ENCODE data around the gene UGGT2. TPM values are rescaled to one million over a fixed set of nuclear protein-coding genes. Genes with fewer than 3 reads are reported as not detected.

UGGT2 gene
- total RNA-seq, 1 donor from 2014 or later, result 38.5 TPM

GRCh38 chr13:96041326-96042110 is 11.7 kb downstream of the UGGT2 start:
- DNase-seq (ENCODE audit: extremely low spot score, unreplicated experiment), result no peak
- H3K36me3 Mint-ChIP-seq, result peaks cover 37% of the 10 kb centered on the region
- no peaks in the 10 kb centered on the region for H3K27me3 Mint-ChIP-seq
- peak overlapping the region; percentile 9 for H3K27ac Mint-ChIP-seq
- H3K4me1 Mint-ChIP-seq (ENCODE audit: unreplicated experiment), result no peaks in the 10 kb centered on the region
- no peak overlapping the region for H3K4me3 Mint-ChIP-seq
- H3K9me3 Mint-ChIP-seq, result peaks cover 7% of the 10 kb centered on the region
- no peak for TF ChIP-seq CTCF (conservative IDR thresholded peaks at IDR 0.05)

GRCh38 chr13:96036515-96036914 is 16.7 kb downstream of the UGGT2 start:
- DNase-seq (ENCODE audit: extremely low spot score, unreplicated experiment), result no peak
- no peak overlapping the region for H3K27ac Mint-ChIP-seq
- TF ChIP-seq CTCF (conservative IDR thresholded peaks at IDR 0.05), result no peak
- H3K36me3 Mint-ChIP-seq, result peaks cover 12% of the 10 kb centered on the region
- no peaks in the 10 kb centered on the region for H3K27me3 Mint-ChIP-seq
- H3K9me3 Mint-ChIP-seq, result no peaks in the 10 kb centered on the region
- H3K4me1 Mint-ChIP-seq (ENCODE audit: unreplicated experiment), result peaks cover 6% of the 10 kb centered on the region
- H3K4me3 Mint-ChIP-seq, result no peak overlapping the region

GRCh38 chr13:96034662-96035061 is 18.5 kb downstream of the UGGT2 start:
- DNase-seq (ENCODE audit: extremely low spot score, unreplicated experiment), result no peak
- Mint-ChIP-seq H3K27ac (no peak overlapping the region), H3K36me3 (peaks cover 14% of the 10 kb centered on the region), H3K4me3 (no peak overlapping the region), H3K27me3 (no peaks in the 10 kb centered on the region), H3K9me3 (no peaks in the 10 kb centered on the region), H3K4me1 (ENCODE audit: unreplicated experiment) (peaks cover 6% of the 10 kb centered on the region)
- TF ChIP-seq CTCF (conservative IDR thresholded peaks at IDR 0.05), result no peak

GRCh38 chr13:96033220-96034015 is 19.8 kb downstream of the UGGT2 start:
- H3K4me3 Mint-ChIP-seq, result no peak overlapping the region
- no peak for TF ChIP-seq CTCF (conservative IDR thresholded peaks at IDR 0.05)
- H3K4me1 Mint-ChIP-seq (ENCODE audit: unreplicated experiment), result peaks cover 6% of the 10 kb centered on the region
- no peaks in the 10 kb centered on the region for H3K27me3 Mint-ChIP-seq
- no peaks in the 10 kb centered on the region for H3K9me3 Mint-ChIP-seq
- no peak overlapping the region for H3K27ac Mint-ChIP-seq
- DNase-seq (ENCODE audit: extremely low spot score, unreplicated experiment), result no peak
- H3K36me3 Mint-ChIP-seq, result peaks cover 7% of the 10 kb centered on the region

- H3K27ac Mint-ChIP-seq, result no peak overlapping the region
- no peak overlapping the region for H3K4me3 Mint-ChIP-seq
- no peaks in the 10 kb centered on the region for H3K27me3 Mint-ChIP-seq
- H3K36me3 Mint-ChIP-seq, result peaks cover 6% of the 10 kb centered on the region
- no peaks in the 10 kb centered on the region for H3K9me3 Mint-ChIP-seq
- no peak for DNase-seq (ENCODE audit: extremely low spot score, unreplicated experiment)
- TF ChIP-seq CTCF (conservative IDR thresholded peaks at IDR 0.05), result no peak
- peaks cover 6% of the 10 kb centered on the region for H3K4me1 Mint-ChIP-seq (ENCODE audit: unreplicated experiment)
Measured at GRCh38 chr13:96032717-96033116, 20.5 kb downstream of the UGGT2 start.
